B cell (primary cell): ENCODE measurements around the gene SNTG2. TPM values are rescaled to one million over a fixed set of nuclear protein-coding genes. Genes with fewer than 3 reads are reported as not detected.

Source experiments
- ATAC-seq: fragments of 200-7000 bp; cut with Tn5 transposase; one replicate; pipeline ENCODE4 v1.10.0; 2021; ENCODE audit warnings: low read depth, mild to moderate bottlenecking, moderate number of reproducible peaks, moderate library complexity
- CTCF ChIA-PET: fragments of 350-600 bp; sonication (Branson Sonifier 250); formaldehyde crosslinking; loops from one replicate; lab custom pipeline; 2021; ENCODE audit warnings: antibody characterized with exemption, inconsistent platforms; lab: Charles Lee
- POLR2A ChIA-PET: fragments of 350-600 bp; sonication (Branson Sonifier 250); formaldehyde crosslinking; loops from one replicate; lab custom pipeline; 2021; ENCODE audit warnings: antibody characterized with exemption; lab: Charles Lee
- DNase-seq: peaks from one replicate; pipeline ENCODE4 v3.0.0; 2013
- H2AFZ ChIP-seq: 2 replicates; pipeline ENCODE4 v1.6.1; 2012; ENCODE audit warnings: mild to moderate bottlenecking, low read depth, low read length; ENCODE audit not compliant: insufficient read depth, poor library complexity, severe bottlenecking
- H3K27ac ChIP-seq, 2 donors: 1 replicate in 1 of 2; 2 replicates in 1 of 2; pipeline ENCODE4 v1.5.1; 2012 to 2013; ENCODE audit warnings: low read length in 2 of 2, mild to moderate bottlenecking in 2 of 2, moderate library complexity in 1 of 2
- H3K27me3 ChIP-seq, 4 experiments: fragments of 200-600 bp in 1 of 4; sonication (generic) in 1 of 4; replicated peaks in 1 of 4; 1 replicate in 2 of 4; 2 replicates in 2 of 4; pipeline versions ENCODE4 v1.6.1 to v1.7.0; 2013 to 2016; ENCODE audit warnings: low read length in 3 of 4, mild to moderate bottlenecking in 2 of 4, mixed read lengths in 1 of 4, moderate library complexity in 1 of 4; ENCODE audit not compliant: insufficient read depth in 4 of 4, control insufficient read depth in 3 of 4; ENCODE audit errors: control extremely low read depth in 1 of 4
- H3K36me3 ChIP-seq, 2 experiments: replicated peaks in 1 of 2; 1 replicate in 1 of 2; 2 replicates in 1 of 2; pipeline versions ENCODE4 v1.6.1 to v1.7.1; 2013; ENCODE audit warnings: low read length in 1 of 2; ENCODE audit not compliant: insufficient read depth in 2 of 2, control insufficient read depth in 1 of 2; ENCODE audit errors: control extremely low read depth in 1 of 2, extremely low read depth in 1 of 2
- H3K4me1 ChIP-seq, 2 donors: fragments of 200-600 bp in 1 of 2; sonication (generic) in 1 of 2; 1 replicate in 1 of 2; 2 replicates in 1 of 2; pipeline versions ENCODE4 v1.5.1 to v1.6.1; 2013 to 2017; ENCODE audit warnings: low read length in 2 of 2; ENCODE audit not compliant: control insufficient read depth in 2 of 2, insufficient read depth in 2 of 2
- H3K4me2 ChIP-seq: replicated peaks from 2 replicates; pipeline ENCODE3; 2012; ENCODE audit warnings: mild to moderate bottlenecking, low read depth, low read length; ENCODE audit not compliant: poor library complexity, severe bottlenecking
- H3K4me3 ChIP-seq, 5 experiments: fragments of 200-600 bp in 1 of 5; sonication (generic) in 1 of 5; 1 replicate in 3 of 5; 2 replicates in 2 of 5; pipeline versions ENCODE4 v1.5.1 to v1.7.0; 2011 to 2016; ENCODE audit warnings: low read length in 4 of 5, mild to moderate bottlenecking in 4 of 5, low read depth in 2 of 5, control low read depth in 1 of 5, moderate library complexity in 1 of 5; ENCODE audit not compliant: insufficient read depth in 1 of 5; ENCODE audit errors: control extremely low read depth in 1 of 5, extremely low read depth in 1 of 5
- H3K79me2 ChIP-seq: fragments of 200-600 bp; sonication (generic); one replicate; pipeline ENCODE4 v1.6.0; 2016; ENCODE audit warnings: low read length; ENCODE audit not compliant: control insufficient read depth, insufficient read depth
- H3K9ac ChIP-seq: fragments of 200-600 bp; sonication (generic); 2 replicates; pipeline ENCODE4 v1.6.1; 2017; ENCODE audit warnings: mild to moderate bottlenecking, low read length, moderate library complexity
- H3K9me3 ChIP-seq, 3 donors: one replicate each; pipeline versions ENCODE4 v1.6.1 to v1.7.1; 2013; ENCODE audit warnings: low read length in 2 of 3; ENCODE audit not compliant: control insufficient read depth in 2 of 3, insufficient read depth in 1 of 3; ENCODE audit errors: control extremely low read depth in 1 of 3
- H4K20me1 ChIP-seq: 2 replicates; pipeline ENCODE4 v1.6.0; 2012; ENCODE audit warnings: mild to moderate bottlenecking, low read length; ENCODE audit not compliant: insufficient read depth, control insufficient read depth, poor library complexity, severe bottlenecking
- H3K27ac Mint-ChIP-seq: one replicate; pipeline ENCODE4 v1.8.0; 2021; ENCODE audit warnings: mixed read lengths
- H3K27me3 Mint-ChIP-seq: one replicate; pipeline ENCODE4 v1.8.0; 2021; ENCODE audit warnings: mixed read lengths
- H3K4me1 Mint-ChIP-seq: one replicate; pipeline ENCODE4 v1.8.0; 2021; ENCODE audit warnings: mixed read lengths
- H3K4me3 Mint-ChIP-seq: one replicate; pipeline ENCODE4 v1.8.0; 2021; ENCODE audit warnings: mixed read lengths
- H3K9me3 Mint-ChIP-seq: one replicate; pipeline ENCODE4 v1.8.0; 2022; ENCODE audit warnings: mixed read lengths; ENCODE audit not compliant: insufficient read depth
- EZH2 ChIP-seq: IDR thresholded peaks from 2 replicates; pipeline ENCODE4 v1.6.1; 2012; ENCODE audit warnings: borderline replicate concordance, low read depth, mild to moderate bottlenecking, moderate library complexity, low read length; ENCODE audit not compliant: insufficient read depth, poor library complexity, severe bottlenecking
- WGBS: methylation state at CpG from one replicate; pipeline ENCODE4 v1.1.5; 2013; ENCODE audit warnings: missing lambda C conversion rate; ENCODE audit not compliant: insufficient coverage; 5-methylcytosine and 5-hydroxymethylcytosine counted together
- intact Hi-C: fragments of 100-400 bp; cut with micrococcal nuclease; formaldehyde crosslinking; loops from one replicate; pipeline ENCODE4 v1.10.0; 2022
- polyA plus RNA-seq: library from polyadenylated mRNA; depleted of rRNA; stranded (reverse); fragments of >200 nt; gene quantifications from 2 replicates; pipeline ENCODE4 v1.2.3, GENCODE V29; 2012
- total RNA-seq, 2 donors: library from RNA; stranded (reverse); fragments of 120-200 nt in 1 of 2; gene quantifications; 1 replicate in 1 of 2; 2 replicates in 1 of 2; pipeline versions ENCODE4 v1.2.3 to v1.2.4, GENCODE V29; 2013 to 2022
- TF ChIP-seq, protein P1 (sequence below): fragments of 200-600 bp; IDR thresholded peaks from one replicate; pipeline ENCODE4 v1.8.0; 2022; ENCODE audit warnings: antibody characterized with exemption, mild to moderate bottlenecking

SNTG2 gene
- total and polyA plus RNA-seq, 2 donors (not counting 1 experiment from before 2014, with no cell fraction given) = 2.1 to 2.4 TPM

DNA sequence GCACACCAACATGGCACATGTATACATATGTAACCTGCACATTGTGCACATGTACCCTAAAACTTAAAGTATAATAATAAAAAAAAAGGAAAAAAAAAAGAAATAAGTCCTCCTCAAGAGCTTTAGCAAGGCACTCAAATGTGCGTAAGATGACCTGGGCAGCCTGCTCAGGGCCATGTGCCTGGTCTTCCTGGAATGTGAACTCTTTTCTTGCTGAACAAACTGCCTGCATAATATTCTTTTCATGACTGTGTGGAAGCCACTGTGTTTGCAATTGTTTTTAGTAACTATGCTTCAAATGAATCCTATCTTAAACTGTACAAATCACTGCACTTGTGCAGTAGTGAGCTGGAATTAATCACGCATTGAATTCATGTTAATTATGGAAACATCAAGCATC is 294.5 kb downstream of the SNTG2 start:
- Mint-ChIP-seq H3K27ac (no peak overlapping the region), H3K9me3 (no peaks in the 10 kb centered on the region), H3K4me3 (no peak overlapping the region), H3K27me3 (no peaks in the 10 kb centered on the region), H3K4me1 (peaks cover 33% of the 10 kb centered on the region)
- intact Hi-C loops = no loop called here
- CTCF ChIA-PET = no interaction called here
- no peaks in the 10 kb centered on the region for H4K20me1 ChIP-seq
- no peaks in the 10 kb centered on the region for H3K79me2 ChIP-seq
- H3K4me1 ChIP-seq = peaks cover 38 to 47% of the 10 kb centered on the region in 2 donors
- H2AFZ ChIP-seq = no peak overlapping the region
- ATAC-seq = no peak
- no peaks in the 10 kb centered on the region for H3K27me3 ChIP-seq
- no peaks in the 10 kb centered on the region for H3K36me3 ChIP-seq
- TF ChIP-seq, protein P1, sequence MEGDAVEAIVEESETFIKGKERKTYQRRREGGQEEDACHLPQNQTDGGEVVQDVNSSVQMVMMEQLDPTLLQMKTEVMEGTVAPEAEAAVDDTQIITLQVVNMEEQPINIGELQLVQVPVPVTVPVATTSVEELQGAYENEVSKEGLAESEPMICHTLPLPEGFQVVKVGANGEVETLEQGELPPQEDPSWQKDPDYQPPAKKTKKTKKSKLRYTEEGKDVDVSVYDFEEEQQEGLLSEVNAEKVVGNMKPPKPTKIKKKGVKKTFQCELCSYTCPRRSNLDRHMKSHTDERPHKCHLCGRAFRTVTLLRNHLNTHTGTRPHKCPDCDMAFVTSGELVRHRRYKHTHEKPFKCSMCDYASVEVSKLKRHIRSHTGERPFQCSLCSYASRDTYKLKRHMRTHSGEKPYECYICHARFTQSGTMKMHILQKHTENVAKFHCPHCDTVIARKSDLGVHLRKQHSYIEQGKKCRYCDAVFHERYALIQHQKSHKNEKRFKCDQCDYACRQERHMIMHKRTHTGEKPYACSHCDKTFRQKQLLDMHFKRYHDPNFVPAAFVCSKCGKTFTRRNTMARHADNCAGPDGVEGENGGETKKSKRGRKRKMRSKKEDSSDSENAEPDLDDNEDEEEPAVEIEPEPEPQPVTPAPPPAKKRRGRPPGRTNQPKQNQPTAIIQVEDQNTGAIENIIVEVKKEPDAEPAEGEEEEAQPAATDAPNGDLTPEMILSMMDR = no peak
- no peak for TF ChIP-seq EZH2
- WGBS = 100% methylated on average over 1 of the region's 2 CpGs
- POLR2A ChIA-PET = no interaction called here
- peaks cover 0 to 18% (median 2%) of the 10 kb centered on the region in 3 donors for H3K9me3 ChIP-seq
- no peak overlapping the region for H3K27ac ChIP-seq
- no peak overlapping the region for H3K4me3 ChIP-seq
- DNase-seq = no peak
- no peak overlapping the region for H3K9ac ChIP-seq
- no peak overlapping the region for H3K4me2 ChIP-seq

- Histone ChIP-seq H3K4me2 (no peak overlapping the region), H3K4me3 (no peak overlapping the region), H3K9ac (no peak overlapping the region), H2AFZ (no peak overlapping the region), H3K79me2 (no peaks in the 10 kb centered on the region), H3K9me3 (peaks cover 0 to 18% (median 2%) of the 10 kb centered on the region in 3 donors), H3K27ac (no peak overlapping the region), H3K36me3 (no peaks in the 10 kb centered on the region), H4K20me1 (no peaks in the 10 kb centered on the region), H3K4me1 (peaks cover 42 to 50% of the 10 kb centered on the region in 2 donors), H3K27me3 (no peaks in the 10 kb centered on the region)
- Mint-ChIP-seq H3K27me3 (no peaks in the 10 kb centered on the region), H3K4me1 (peaks cover 36% of the 10 kb centered on the region), H3K9me3 (no peaks in the 10 kb centered on the region), H3K27ac (no peak overlapping the region), H3K4me3 (no peak overlapping the region)
- DNase-seq = no peak
- POLR2A ChIA-PET = no interaction called here
- WGBS = 92% methylated on average over 8 of the region's 9 CpGs
- TF ChIP-seq, protein P1 = no peak
- no peak for TF ChIP-seq EZH2
- ATAC-seq = no peak
- intact Hi-C loops = no loop called here
- CTCF ChIA-PET = no interaction called here
Observed at GRCh38 chr2:1246239-1246638, 295.6 kb downstream of the SNTG2 start.
